HG03571 (cell line): Measurements from ENCODE around the gene PTPN21.
"Not testable (repeated sequence)": the region's sequence is repeated elsewhere in the genome, so short reads cannot be mapped to it uniquely, and the experiment has no call there.

Source experiments
- ATAC-seq: cut with Tn5 transposase; IDR thresholded peaks from one replicate; pipeline ENCODE4 v1.9.1; 2021; ENCODE audit not compliant: unreplicated experiment

PTPN21 gene

GRCh38 chr14:88552876-88553275 is 1.9 kb downstream of the PTPN21 start:
- no peak for ATAC-seq

DNA sequence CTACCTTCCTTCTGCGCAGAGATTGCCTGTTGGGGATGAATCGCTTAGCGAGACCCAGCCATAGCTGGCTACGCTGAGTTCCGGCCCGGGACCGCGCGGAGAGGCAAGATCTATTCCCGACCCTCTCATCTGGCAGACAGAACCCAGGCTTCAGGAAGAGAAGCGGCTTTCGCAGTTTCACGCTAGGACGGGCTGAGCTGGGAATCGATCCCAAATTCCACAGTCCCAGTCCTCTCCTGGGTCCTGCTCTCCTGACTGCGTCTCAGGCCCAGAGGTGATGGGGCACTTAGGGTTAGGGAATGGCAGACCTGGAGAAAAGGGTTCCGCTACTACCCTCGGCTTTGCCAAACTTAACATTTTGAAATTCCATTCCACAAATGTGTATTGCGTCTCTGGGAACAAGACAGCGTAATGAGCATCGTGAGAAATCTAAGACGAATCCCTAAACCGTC is 2.8 kb downstream of the PTPN21 start:
- no peak for ATAC-seq

GRCh38 chr14:88551094-88551870 is 3.5 kb downstream of the PTPN21 start:
- ATAC-seq, result no peak

GRCh38 chr14:88550078-88550477 is 4.7 kb downstream of the PTPN21 start:
- no peak for ATAC-seq

- ATAC-seq, result no peak
These were observed 7.4 kb downstream of the PTPN21 start for GRCh38 chr14:88547386-88547780.

- ATAC-seq, result no peak
These were observed 8.0 kb downstream of the PTPN21 start for GRCh38 chr14:88546621-88547385.

DNA sequence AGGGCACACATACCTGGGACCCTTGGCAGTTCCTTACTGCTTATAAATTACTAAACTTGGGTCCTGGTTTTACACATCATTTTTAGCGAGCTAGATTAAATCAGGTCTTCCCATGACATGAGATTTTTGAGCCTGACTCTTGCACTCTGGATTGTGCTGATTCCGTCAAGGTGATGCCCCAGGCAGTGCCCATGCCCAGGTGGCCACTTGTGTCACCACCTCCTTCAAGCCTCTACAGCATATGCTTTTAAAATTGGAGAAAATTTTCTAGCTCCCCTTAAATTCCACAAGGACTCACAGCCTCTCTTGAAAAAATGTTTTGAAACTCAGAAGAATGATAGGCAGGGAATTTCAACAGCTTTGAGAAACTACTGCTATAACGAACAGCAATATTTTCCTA is 9.6 kb downstream of the PTPN21 start:
- no peak for ATAC-seq

- no peak for ATAC-seq
These were observed 11.7 kb downstream of the PTPN21 start for GRCh38 chr14:88542857-88543795.

GRCh38 chr14:88541324-88541723 is 13.5 kb downstream of the PTPN21 start:
- ATAC-seq, result no peak

- ATAC-seq, result no peak
These were observed 19.0 kb downstream of the PTPN21 start for GRCh38 chr14:88535813-88536212.

DNA sequence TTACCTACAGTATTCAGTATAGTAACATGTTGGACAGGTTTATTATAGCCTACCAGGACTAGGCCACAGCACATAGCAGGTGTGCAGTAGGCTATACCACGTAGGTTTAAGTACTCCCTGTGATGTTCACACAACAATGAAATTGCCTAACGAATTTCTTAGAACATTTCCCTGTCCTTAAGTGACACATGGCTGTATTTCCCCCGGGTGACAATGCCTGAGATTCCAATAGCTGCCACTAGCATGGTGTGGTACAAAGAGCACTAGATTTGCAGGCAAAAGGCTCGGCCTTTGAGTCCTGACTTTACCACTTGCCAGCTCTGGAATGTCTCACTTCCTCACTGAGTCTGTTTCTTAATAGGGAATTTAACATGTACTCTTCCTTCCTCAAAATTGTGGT is 19.7 kb downstream of the PTPN21 start:
- no peak for ATAC-seq

- ATAC-seq, result no peak
These were observed 21.7 kb downstream of the PTPN21 start for GRCh38 chr14:88533064-88533602.

DNA sequence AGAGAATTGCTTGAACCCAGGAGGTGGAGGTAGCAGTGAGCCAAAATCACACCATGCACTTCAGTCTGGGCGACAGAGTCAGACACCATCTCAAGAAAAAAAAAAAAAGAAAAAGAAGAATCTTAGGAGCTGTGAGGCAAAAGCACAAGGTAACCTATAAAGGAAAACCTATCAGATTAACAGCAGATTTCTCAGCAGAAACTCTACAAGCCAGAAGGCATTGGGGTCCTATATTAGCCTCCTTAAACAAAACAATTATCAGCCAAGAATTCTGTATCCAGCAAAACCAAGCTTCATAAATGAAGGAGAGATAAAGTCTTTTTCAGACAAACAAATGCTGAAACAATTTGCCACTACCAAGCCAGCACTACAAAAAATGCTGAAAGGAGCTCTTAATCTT is 24.9 kb downstream of the PTPN21 start:
- not testable (repeated sequence) for ATAC-seq

DNA sequence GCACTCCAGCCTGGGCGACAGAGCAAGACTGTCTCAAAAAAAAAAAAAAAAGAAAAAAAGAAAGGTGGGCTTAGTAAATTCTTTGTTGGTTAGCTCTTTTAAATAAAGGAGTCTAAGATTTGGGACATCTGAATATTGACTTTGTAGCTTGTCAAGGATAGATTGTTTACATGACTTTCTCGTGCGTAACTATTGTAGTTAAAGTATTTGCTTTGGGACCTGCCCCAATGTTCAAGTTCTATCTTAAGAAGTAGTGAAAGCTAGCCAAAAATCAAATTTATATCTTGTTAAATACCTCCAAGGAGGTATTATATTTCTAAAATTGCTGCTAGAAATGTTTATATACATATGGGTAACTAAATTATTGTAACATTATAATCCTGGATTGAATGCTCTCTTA is 32.4 kb downstream of the PTPN21 start:
- no peak for ATAC-seq

DNA sequence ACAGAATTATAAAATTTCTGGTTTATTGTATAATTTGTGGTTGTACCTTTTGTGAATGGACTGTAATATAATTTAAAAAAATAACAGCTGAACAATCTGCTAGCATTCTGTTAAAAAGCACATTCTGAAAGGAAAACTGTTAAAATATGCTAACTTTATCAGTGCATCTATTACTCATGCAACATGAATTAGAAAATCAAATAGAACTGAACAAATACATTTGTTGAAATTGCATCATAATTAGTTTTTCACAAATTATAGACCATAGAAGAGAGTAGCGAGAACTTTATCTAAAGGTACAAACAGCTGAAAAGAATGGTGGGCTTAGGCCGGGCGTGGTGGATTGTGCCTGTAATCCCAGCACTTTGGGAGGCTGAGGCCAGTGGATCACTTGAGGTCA is 33.0 kb downstream of the PTPN21 start:
- no peak for ATAC-seq

DNA sequence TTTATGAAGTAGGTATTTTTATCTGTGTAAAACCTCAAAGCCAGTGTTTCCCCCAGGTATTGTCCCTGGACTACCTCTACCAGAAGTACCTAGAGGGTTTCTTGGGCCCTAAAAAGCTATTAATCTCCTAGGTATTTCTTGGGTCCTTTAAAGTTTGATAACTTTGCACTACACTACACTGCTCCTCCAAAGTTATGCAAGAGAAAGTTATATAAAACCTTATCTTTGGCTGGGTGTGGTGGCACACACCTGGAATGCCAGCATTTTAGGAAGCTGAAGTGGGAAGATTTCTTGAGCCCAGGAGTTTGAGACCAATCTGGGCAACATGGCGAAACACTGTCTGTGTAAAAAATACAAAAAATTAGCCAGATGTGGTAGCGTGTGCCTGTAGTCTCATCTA is 34.9 kb downstream of the PTPN21 start:
- no peak for ATAC-seq

DNA sequence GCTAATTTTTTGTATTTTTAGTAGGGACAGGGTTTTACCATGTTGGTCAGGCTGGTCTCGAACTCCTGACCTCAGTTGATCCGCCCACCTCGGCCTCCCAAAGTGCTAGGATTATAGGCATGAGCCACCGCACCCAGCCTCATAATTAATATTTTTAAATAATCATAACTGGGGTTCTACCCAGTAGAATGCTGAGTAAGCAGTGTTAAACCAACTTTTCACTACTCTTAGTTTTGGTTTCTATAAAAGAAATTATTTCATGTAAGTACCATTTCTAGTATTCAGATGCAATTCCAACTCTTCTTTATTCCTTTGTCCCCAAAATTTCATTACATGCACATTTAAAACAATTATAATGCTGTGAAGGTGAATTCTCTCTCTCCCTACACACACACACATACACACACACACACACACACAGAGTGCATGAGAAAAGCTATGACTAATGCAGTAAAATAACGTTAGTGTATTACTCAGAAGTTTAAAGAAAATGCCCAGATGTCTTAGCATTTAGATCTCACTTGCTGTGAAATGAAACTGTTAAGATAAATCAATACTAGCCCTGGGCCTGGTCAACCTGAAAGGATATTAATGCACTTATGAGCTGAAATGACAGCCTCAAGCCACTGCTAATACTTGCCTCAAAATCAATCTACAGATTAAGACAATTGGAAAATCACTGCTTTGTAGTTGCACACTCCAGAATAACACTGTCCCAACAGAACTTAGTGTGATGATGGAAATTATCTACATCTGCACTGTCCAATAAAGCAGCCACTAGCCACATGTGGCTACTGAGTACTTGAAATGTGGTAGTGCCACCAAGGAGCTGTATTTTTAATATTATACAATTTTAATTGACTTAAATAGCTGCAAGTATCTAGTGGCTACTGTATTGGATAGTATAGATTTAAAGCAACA is 36.0 kb downstream of the PTPN21 start:
- ATAC-seq, result no peak

GRCh38 chr14:88516861-88517357 is 37.9 kb downstream of the PTPN21 start:
- no peak for ATAC-seq

DNA sequence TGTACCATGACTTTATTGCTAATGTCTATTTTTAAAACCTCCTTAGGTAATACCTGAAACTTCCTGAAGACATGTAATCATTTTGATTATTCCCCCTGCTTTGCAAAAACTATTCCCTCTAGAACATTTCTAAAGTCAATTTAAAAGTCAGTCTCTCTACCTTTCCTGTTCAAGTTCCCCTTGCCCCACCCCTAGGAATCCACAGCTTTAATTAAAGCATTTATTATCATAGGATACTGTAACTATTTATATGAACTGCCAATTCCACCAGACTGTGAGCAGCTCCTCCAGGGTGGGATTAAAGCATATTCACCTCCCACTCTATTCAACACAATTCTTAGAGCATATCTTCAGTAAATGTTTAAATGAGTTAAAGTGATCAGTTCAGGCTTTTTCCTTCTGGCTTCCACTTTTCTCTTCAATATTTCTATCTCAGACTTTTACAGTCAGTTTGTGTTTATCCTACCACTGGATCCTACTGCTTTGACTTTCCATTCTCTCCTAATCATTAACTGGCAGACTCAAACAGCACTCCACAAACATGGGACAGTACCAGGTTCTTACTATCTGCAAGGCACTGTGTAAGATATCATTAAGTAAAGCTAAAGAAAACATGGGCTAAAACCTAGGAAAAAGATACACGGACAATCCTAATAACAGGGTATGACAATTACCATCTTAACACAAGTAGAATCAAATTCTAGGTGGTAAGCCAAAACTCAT is 39.1 kb downstream of the PTPN21 start:
- ATAC-seq, result no peak
